Fibroblast of lung (primary cell): Measurements from ENCODE around the gene ANKH.

Experiments
- CTCF ChIP-seq, 2 donors: IDR thresholded peaks in 1 of 2; conservative IDR thresholded peaks in 1 of 2; 1 replicate in 1 of 2; 2 replicates in 1 of 2; pipeline ENCODE4 v1.5.1; 2011 to 2012; ENCODE audit warnings: low read length in 2 of 2, control low read depth in 1 of 2, inconsistent platforms in 1 of 2, low read depth in 1 of 2, mild to moderate bottlenecking in 1 of 2
- EZH2 ChIP-seq: IDR thresholded peaks from 2 replicates; pipeline ENCODE4 v1.5.1; 2012; ENCODE audit warnings: low read length, control low read depth, mild to moderate bottlenecking; ENCODE audit errors: missing control alignments

DNA sequence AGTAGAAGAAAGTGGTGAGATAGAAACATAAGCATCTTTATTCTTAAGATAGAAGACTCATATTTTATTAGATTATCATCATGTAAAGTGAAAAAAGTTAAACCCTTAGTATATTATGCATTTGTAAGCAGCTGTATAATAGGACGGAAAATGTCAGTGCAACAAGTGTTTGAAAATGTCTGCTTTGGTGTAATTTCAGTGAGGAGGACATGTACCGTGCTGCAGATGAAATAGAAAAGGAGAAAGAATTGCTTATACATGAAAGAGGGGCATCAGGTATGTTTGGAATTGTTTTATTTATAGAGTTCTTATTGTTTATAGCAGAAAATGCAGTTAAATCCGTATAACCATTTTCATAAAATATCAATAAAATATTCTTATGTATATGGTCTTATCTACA lies 198.1 kb downstream of the ANKH start:
- TF ChIP-seq EZH2: no peak
- TF ChIP-seq CTCF (conservative IDR thresholded peaks at IDR 0.05 in 1 of 2, IDR thresholded peaks at IDR 0.05 in 1 of 2; ENCODE audit: low read depth in 1 of 2, low read length in 2 of 2): no peak
